Astrocyte of the spinal cord (primary cell): ENCODE results near the gene SEZ6L2.

Experiments
- DNase-seq: peaks from one replicate; pipeline ENCODE4 v3.0.0; 2011; ENCODE audit warnings: low read depth, low spot score
- H3K4me3 ChIP-seq: 2 replicates; pipeline ENCODE4 v1.5.1; 2011; ENCODE audit warnings: low read depth, mild to moderate bottlenecking, low read length, moderate library complexity
- in situ Hi-C: cut with HindIII; loops from 2 replicates; pipeline ENCODE4 v1.10.0; 2017; ENCODE audit warnings: low sequenced_read_pairs
- TF ChIP-seq, protein P1 (sequence below): IDR thresholded peaks from 2 replicates; pipeline ENCODE4 v1.5.1; 2012; ENCODE audit warnings: low read depth, mild to moderate bottlenecking, low read length, inconsistent platforms

The SEZ6L2 gene

DNA sequence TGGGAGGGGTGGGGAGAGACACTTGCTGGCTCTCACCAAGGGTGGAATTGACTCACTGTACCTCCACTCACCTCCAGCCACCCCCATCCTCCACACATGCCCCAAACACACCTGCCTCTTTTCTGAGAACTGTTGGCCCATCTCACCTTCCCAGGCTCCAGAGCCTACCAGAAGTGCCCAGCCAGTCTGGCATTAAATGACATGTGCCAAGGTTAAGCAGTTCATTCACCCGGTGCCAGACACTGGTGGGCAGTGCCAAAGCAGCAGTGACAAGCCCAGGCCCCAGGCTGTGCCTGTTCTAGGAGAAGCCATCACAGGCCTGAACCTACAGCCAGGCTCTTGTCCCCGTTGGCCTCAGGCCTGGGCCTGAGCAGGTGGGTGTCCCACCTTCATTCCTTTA is 67.9 kb downstream of the SEZ6L2 start:
- no peak overlapping the region for H3K4me3 ChIP-seq
- in situ Hi-C loops, result no loop called here
- TF ChIP-seq, protein P1, sequence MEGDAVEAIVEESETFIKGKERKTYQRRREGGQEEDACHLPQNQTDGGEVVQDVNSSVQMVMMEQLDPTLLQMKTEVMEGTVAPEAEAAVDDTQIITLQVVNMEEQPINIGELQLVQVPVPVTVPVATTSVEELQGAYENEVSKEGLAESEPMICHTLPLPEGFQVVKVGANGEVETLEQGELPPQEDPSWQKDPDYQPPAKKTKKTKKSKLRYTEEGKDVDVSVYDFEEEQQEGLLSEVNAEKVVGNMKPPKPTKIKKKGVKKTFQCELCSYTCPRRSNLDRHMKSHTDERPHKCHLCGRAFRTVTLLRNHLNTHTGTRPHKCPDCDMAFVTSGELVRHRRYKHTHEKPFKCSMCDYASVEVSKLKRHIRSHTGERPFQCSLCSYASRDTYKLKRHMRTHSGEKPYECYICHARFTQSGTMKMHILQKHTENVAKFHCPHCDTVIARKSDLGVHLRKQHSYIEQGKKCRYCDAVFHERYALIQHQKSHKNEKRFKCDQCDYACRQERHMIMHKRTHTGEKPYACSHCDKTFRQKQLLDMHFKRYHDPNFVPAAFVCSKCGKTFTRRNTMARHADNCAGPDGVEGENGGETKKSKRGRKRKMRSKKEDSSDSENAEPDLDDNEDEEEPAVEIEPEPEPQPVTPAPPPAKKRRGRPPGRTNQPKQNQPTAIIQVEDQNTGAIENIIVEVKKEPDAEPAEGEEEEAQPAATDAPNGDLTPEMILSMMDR, result no peak
- DNase-seq, result no peak

DNA sequence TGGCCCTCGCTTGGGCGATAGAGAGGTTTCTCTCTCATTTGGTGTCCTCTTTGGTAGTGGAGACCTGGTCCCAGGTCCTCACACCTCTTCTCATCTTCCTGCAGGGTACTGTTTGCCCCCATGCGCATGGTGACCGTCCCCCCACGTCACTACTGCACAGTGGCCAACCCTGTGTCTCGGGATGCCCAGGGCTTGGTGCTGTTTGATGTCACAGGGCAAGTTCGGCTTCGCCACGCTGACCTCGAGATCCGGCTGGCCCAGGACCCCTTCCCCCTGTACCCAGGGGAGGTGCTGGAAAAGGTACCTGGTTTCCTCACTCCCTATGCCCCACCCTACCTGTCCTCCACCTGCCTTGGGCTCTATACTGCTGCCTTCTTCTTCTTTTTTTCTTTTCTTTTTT is 68.6 kb downstream of the SEZ6L2 start:
- DNase-seq, result no peak

DNA sequence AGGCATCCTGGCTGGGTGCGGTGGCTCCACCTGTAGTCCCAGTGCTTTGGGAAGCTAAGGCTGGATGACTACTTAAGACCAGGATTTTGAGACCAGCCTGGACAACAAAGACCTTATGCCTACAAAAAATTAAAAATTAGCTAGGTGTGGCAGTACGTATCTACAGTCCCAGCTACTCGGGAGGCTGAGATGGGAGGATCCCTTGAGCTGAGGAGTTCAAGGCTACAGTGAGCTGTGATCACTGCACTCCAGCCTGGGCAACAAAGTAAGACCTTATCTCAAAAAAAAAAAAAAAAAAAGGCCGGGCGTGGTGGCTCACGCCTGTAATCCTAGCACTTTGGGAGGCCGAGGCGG is 73.0 kb downstream of the SEZ6L2 start:
- TF ChIP-seq, protein P1, result no peak
- no peak for DNase-seq
- in situ Hi-C loops, result no loop called here
- no peak overlapping the region for H3K4me3 ChIP-seq

More for the DNA sequence above, 68.6 kb downstream of the SEZ6L2 start:
- H3K4me3 ChIP-seq, result no peak overlapping the region
- in situ Hi-C loops, result no loop called here
- TF ChIP-seq, protein P1, result no peak

DNA sequence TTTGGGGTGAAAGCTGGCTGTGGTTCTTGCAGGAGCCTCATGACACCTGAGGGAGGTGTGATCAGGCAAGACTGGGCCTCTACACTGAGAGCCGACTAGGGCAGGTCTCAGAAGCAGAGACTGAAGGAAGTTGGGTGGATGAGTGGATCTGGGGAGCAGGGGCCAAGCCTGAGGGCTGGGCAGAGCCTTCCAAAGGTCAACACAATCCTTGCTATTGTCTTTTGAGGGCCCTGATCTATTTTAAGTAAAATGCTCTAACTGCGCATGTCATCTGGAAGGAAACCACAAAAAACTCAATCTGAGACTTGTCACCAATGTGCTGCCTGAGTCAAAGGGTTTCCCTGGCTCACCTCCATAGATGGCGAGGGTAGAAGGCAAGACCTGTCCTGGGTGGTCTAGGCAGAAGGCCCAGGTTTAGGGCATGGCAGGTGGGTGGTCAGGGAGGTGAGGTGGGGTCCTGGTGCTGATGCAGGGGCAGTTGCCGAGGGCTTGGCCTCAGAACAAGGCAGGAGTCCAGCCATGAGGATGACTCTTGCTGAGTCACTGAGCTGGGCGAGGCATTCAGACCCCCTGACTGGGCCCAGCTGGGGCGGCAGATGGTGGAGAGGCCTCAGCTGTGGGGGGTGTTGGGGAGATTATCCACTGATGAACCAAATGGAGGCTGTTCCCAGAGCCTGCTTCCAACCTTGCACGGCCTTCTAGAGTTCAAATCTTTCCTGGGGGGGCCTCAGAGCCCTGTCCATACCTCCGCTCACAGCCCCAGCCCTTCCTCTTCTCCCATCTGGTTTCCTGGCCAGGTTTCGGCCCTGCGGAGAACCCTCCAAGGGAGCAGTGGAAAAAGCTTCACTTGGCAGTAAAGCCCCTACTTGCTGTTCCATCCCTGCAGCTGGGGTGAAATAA is 74.0 kb downstream of the SEZ6L2 start:
- in situ Hi-C loops, result no loop called here
- no peak overlapping the region for H3K4me3 ChIP-seq
- TF ChIP-seq, protein P1, result no peak
- DNase-seq, result peak; percentile 92

DNA sequence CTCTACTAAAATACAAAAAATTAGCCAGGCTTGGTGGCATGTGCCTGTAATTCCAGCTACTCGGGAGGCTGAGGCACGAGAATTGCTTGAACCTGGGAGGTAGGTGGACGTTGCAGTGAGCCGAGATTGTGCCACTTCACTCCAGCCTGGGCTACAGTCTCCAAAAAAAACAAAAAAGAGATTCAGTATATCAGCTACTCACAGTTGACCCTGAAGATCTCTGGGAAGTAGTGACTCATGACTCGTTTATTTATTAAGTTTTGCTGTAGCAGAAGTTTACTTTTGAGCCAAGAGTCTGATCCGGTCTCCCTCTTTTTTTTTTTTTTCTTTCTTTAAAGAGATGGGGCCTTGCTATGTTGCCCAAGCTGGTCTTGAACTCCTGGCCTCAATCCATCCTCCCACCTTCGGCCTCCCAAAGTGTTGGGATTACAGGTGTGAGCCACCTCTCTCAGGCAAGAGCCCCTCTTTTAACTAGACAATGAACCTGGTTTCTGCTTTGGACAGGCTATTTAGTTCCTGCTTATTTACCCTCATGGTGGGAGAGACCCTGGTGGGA is 74.7 kb downstream of the SEZ6L2 start:
- in situ Hi-C loops, result no loop called here
- no peak overlapping the region for H3K4me3 ChIP-seq
- TF ChIP-seq, protein P1, result no peak
- DNase-seq, result peak; percentile 77

DNA sequence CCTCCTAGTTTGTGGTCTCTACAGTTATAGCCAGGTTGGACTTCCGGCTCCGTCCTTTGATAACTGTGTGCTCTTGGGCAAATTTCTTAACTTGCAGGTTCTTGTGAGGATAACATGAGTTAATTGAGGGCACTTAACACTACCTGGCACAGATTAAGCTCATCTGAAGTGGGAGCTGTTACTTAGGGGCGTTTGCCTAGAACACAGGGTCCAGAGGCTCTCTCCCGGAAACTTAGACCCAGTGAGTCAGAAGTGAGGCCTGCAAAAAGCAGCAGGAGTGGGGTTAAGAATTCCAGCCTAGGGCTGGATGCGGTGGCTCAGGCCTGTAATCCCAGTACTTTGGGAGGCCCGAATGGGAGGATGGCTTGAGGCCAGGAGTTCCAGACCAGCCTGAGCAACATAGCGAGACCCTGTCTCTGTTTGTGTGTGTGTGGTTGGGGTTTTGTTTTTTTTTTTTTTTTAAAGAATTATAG is 77.7 kb downstream of the SEZ6L2 start:
- TF ChIP-seq, protein P1, result no peak
- peak; percentile 86 for DNase-seq
- peak overlapping the region; percentile 65 for H3K4me3 ChIP-seq
- in situ Hi-C loops, result no loop called here
